Endodermal cell (in vitro differentiated cells): ENCODE measurements around the gene AVP. TPM values are rescaled to one million over a fixed set of nuclear protein-coding genes. Genes with fewer than 3 reads are reported as not detected.
A peak's percentile ranks its signal among the peaks of the same experiment; 100 is the strongest.

Experiments used
- DNase-seq: peaks from one replicate; pipeline ENCODE4 v3.0.0-alpha.2; 2017
- H3K27ac ChIP-seq: 2 replicates; pipeline ENCODE4 v1.5.1; 2013; ENCODE audit warnings: mild to moderate bottlenecking, low read depth, low read length, moderate library complexity
- H3K27me3 ChIP-seq: 2 replicates; pipeline ENCODE4 v1.6.1; 2013; ENCODE audit warnings: mild to moderate bottlenecking, low read length, moderate library complexity; ENCODE audit not compliant: insufficient read depth, control insufficient read depth, poor library complexity, severe bottlenecking
- H3K36me3 ChIP-seq: 2 replicates; pipeline ENCODE4 v1.7.0; 2013; ENCODE audit warnings: mild to moderate bottlenecking, low read length, moderate library complexity; ENCODE audit not compliant: control insufficient read depth, insufficient read depth
- H3K4me1 ChIP-seq: one replicate; pipeline ENCODE4 v1.7.0; 2013; ENCODE audit warnings: low read length; ENCODE audit not compliant: control insufficient read depth, insufficient read depth
- H3K4me3 ChIP-seq: 2 replicates; pipeline ENCODE4 v1.5.1; 2013; ENCODE audit warnings: mild to moderate bottlenecking, low read length, moderate library complexity
- H3K9ac ChIP-seq: 2 replicates; pipeline ENCODE4 v1.6.1; 2013; ENCODE audit warnings: mild to moderate bottlenecking, low read length, moderate library complexity; ENCODE audit not compliant: poor library complexity, severe bottlenecking; ENCODE audit errors: extremely low read depth
- H3K9me3 ChIP-seq: 2 replicates; pipeline ENCODE4 v1.6.1; 2013; ENCODE audit warnings: mild to moderate bottlenecking, low read length, moderate library complexity; ENCODE audit not compliant: control insufficient read depth
- H3K27ac Mint-ChIP-seq: 2 replicates; pipeline ENCODE4 v1.8.0; 2020; ENCODE audit warnings: mixed read lengths
- H3K27me3 Mint-ChIP-seq: 2 replicates; pipeline ENCODE4 v1.8.0; 2021; ENCODE audit warnings: mild to moderate bottlenecking, mixed read lengths; ENCODE audit not compliant: insufficient read depth
- H3K36me3 Mint-ChIP-seq: 2 replicates; pipeline ENCODE4 v1.8.0; 2020; ENCODE audit warnings: low read depth, mixed read lengths
- H3K4me1 Mint-ChIP-seq: 2 replicates; pipeline ENCODE4 v1.8.0; 2020; ENCODE audit warnings: mixed read lengths
- H3K4me3 Mint-ChIP-seq: 2 replicates; pipeline ENCODE4 v1.8.0; 2020; ENCODE audit warnings: mild to moderate bottlenecking, moderate library complexity, mixed read lengths
- H3K9me3 Mint-ChIP-seq: 2 replicates; pipeline ENCODE4 v1.8.0; 2020; ENCODE audit warnings: mild to moderate bottlenecking, mixed read lengths
- CTCF ChIP-seq: fragments of 200-600 bp; sonication (generic); conservative IDR thresholded peaks from 2 replicates; pipeline ENCODE4 v1.5.0; 2021; ENCODE audit warnings: antibody characterized with exemption, mild to moderate bottlenecking
- WGBS, 2 experiments: methylation state at CpG; one replicate each; pipeline versions ENCODE4 v1.1.5 to v1.1.7; 2013; ENCODE audit warnings: missing lambda C conversion rate in 2 of 2, mixed read lengths in 1 of 2; ENCODE audit not compliant: insufficient coverage in 1 of 2, insufficient read length in 1 of 2; 5-methylcytosine and 5-hydroxymethylcytosine counted together
- total RNA-seq, 2 donors: library from RNA; stranded (reverse); fragmentation: NEBNext Ultra II Directional in 1 of 2; extraction: Animal tissue kit (Norgen Biotek cat#: 25700) in 1 of 2; gene quantifications; 2 replicates in 1 of 2; 3 replicates in 1 of 2; pipeline ENCODE4 v1.2.1, GENCODE V29; 2021

The AVP gene
- total RNA-seq, 2 donors from 2014 or later: not detected

- peak; percentile 84 for DNase-seq
- Histone ChIP-seq H3K36me3 (peaks cover 8% of the 10 kb centered on the region), H3K4me3 (no peak overlapping the region), H3K9me3 (no peaks in the 10 kb centered on the region), H3K27ac (no peak overlapping the region), H3K9ac (no peak overlapping the region), H3K27me3 (no peaks in the 10 kb centered on the region), H3K4me1 (no peaks in the 10 kb centered on the region)
- H3K36me3 Mint-ChIP-seq: peaks cover 15% of the 10 kb centered on the region
- no peak overlapping the region for H3K4me3 Mint-ChIP-seq
- TF ChIP-seq CTCF: peak; percentile 83
- WGBS, 2 experiments: 72 to 75% methylated on average over 17 to 30 of the region's 30 CpGs
- peaks cover 2% of the 10 kb centered on the region for H3K4me1 Mint-ChIP-seq
- no peak overlapping the region for H3K27ac Mint-ChIP-seq
- H3K9me3 Mint-ChIP-seq: no peaks in the 10 kb centered on the region
- H3K27me3 Mint-ChIP-seq: no peaks in the 10 kb centered on the region
These were observed 30.9 kb upstream of the AVP start for GRCh38 chr20:3115190-3116107.

- no peak overlapping the region for H3K27ac Mint-ChIP-seq
- TF ChIP-seq CTCF: no peak
- Histone ChIP-seq H3K27me3 (no peaks in the 10 kb centered on the region), H3K9ac (no peak overlapping the region), H3K9me3 (no peaks in the 10 kb centered on the region), H3K27ac (no peak overlapping the region), H3K4me3 (no peak overlapping the region), H3K36me3 (peaks cover 4% of the 10 kb centered on the region), H3K4me1 (no peaks in the 10 kb centered on the region)
- DNase-seq: no peak
- no peaks in the 10 kb centered on the region for H3K27me3 Mint-ChIP-seq
- H3K4me3 Mint-ChIP-seq: no peak overlapping the region
- H3K4me1 Mint-ChIP-seq: peaks cover 2% of the 10 kb centered on the region
- peaks cover 8% of the 10 kb centered on the region for H3K36me3 Mint-ChIP-seq
- no peaks in the 10 kb centered on the region for H3K9me3 Mint-ChIP-seq
- 98 to 100% methylated on average over 1 to 2 of the region's 2 CpGs for WGBS, 2 experiments
These were observed 27.5 kb upstream of the AVP start for GRCh38 chr20:3111995-3112394.

GRCh38 chr20:3111507-3111906 is 27.0 kb upstream of the AVP start:
- H3K9me3 ChIP-seq: no peaks in the 10 kb centered on the region
- H3K27me3 ChIP-seq: no peaks in the 10 kb centered on the region
- WGBS, 2 experiments: 89 to 94% methylated on average over 5 to 7 of the region's 7 CpGs
- no peak overlapping the region for H3K9ac ChIP-seq
- Mint-ChIP-seq H3K27ac (no peak overlapping the region), H3K4me1 (peaks cover 2% of the 10 kb centered on the region), H3K36me3 (peaks cover 8% of the 10 kb centered on the region), H3K4me3 (no peak overlapping the region), H3K27me3 (no peaks in the 10 kb centered on the region), H3K9me3 (no peaks in the 10 kb centered on the region)
- no peak overlapping the region for H3K27ac ChIP-seq
- DNase-seq: no peak
- H3K4me1 ChIP-seq: no peaks in the 10 kb centered on the region
- H3K4me3 ChIP-seq: no peak overlapping the region
- no peak for TF ChIP-seq CTCF
- H3K36me3 ChIP-seq: peaks cover 4% of the 10 kb centered on the region
